ENCODE data around the gene OSBPL10. TPM values are rescaled to one million over a fixed set of nuclear protein-coding genes. Genes with fewer than 3 reads are reported as not detected.
"Not testable (repeated sequence)": the region's sequence is repeated elsewhere in the genome, so short reads cannot be mapped to it uniquely, and the experiment has no call there.

The OSBPL10 gene
- total RNA-seq, 2 donors from 2014 or later = 4.2 to 8.2 TPM

DNA sequence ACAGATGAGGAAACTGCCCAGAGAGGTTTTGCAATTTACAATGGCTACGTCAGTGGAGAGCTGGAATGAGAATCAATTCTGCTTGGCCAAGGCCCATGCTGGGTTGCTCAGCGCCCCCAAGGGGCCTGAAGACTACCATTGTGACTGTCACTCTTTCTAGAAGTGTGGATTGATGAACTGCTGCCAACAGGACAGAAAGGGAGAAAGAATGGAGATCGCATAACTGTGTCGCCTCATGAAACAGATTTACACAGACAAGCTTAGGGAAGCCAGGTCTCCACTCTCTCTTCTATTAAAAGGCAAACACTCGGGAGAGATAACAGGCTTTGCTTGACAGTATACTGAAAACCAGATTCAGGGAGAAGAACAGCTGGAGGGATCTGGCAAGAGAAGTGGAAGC, 288.3 kb downstream of the OSBPL10 start:
- Histone ChIP-seq H3K4me1 (peaks cover 0 to 5% of the 10 kb centered on the region in 2 donors), H3K4me3 (no peak overlapping the region), H3K27me3 (no peaks in the 10 kb centered on the region), H3K36me3 (no peaks in the 10 kb centered on the region), H3K27ac (no peak overlapping the region), H3K9me3 (no peaks in the 10 kb centered on the region)
- TF ChIP-seq, protein P1, sequence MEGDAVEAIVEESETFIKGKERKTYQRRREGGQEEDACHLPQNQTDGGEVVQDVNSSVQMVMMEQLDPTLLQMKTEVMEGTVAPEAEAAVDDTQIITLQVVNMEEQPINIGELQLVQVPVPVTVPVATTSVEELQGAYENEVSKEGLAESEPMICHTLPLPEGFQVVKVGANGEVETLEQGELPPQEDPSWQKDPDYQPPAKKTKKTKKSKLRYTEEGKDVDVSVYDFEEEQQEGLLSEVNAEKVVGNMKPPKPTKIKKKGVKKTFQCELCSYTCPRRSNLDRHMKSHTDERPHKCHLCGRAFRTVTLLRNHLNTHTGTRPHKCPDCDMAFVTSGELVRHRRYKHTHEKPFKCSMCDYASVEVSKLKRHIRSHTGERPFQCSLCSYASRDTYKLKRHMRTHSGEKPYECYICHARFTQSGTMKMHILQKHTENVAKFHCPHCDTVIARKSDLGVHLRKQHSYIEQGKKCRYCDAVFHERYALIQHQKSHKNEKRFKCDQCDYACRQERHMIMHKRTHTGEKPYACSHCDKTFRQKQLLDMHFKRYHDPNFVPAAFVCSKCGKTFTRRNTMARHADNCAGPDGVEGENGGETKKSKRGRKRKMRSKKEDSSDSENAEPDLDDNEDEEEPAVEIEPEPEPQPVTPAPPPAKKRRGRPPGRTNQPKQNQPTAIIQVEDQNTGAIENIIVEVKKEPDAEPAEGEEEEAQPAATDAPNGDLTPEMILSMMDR (IDR thresholded peaks at IDR 0.05) = no peak
- no peak for DNase-seq (ENCODE audit: low spot score)

DNA sequence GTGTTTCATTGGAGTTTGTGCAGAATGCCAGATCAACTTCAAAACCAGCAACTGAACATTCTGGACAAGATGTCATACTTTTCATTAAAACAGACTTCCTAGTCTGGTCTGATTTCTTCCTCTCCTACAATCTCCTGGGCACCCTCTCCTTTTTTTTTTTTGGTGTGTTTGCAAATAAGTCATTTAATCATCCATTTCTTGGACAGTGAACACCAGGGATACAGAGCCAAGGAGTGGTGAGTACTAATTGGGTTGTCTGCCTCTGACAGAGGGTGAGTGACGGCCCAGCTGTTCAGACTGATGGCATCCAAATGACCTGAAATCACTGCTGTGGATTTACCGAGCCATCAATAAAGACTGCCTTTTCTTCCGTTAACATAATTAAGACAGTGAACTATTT, 290.3 kb downstream of the OSBPL10 start:
- H3K9me3 ChIP-seq = no peaks in the 10 kb centered on the region
- TF ChIP-seq, protein P1 (IDR thresholded peaks at IDR 0.05) = no peak
- peaks cover 0 to 5% of the 10 kb centered on the region in 2 donors for H3K4me1 ChIP-seq
- H3K4me3 ChIP-seq = no peak overlapping the region
- no peaks in the 10 kb centered on the region for H3K36me3 ChIP-seq
- DNase-seq (ENCODE audit: low spot score) = no peak
- no peak overlapping the region for H3K27ac ChIP-seq
- no peaks in the 10 kb centered on the region for H3K27me3 ChIP-seq

- not testable (repeated sequence) for DNase-seq (ENCODE audit: low spot score); H3K27ac ChIP-seq
Measured at GRCh38 chr3:31689523-31689922, 291.5 kb downstream of the OSBPL10 start.

DNA sequence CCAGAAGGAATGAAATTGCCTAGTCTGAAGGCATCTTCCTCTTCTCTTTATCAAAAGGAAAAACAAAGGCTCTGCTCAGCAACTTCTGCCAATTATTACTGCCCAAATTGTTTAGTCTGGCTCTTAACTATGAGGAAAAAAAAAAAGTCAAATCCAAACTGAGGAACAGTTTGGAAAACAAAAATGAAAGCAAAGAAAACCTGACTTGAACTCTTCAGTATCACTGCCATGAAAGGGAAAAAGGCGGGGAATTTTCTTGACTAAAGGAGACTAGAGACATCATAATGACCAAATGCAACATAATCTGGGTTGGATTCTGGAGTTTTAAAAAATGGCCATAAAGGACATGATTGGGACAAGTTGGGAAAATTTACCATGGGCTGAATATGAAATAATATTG, 292.1 kb downstream of the OSBPL10 start:
- no peak overlapping the region for H3K4me3 ChIP-seq
- no peak overlapping the region for H3K27ac ChIP-seq
- H3K4me1 ChIP-seq = peaks cover 0 to 5% of the 10 kb centered on the region in 2 donors

More at GRCh38 chr3:31689523-31689922, 291.5 kb downstream of the OSBPL10 start:
- not testable (repeated sequence) for H3K27me3 ChIP-seq, H3K4me3 ChIP-seq, H3K4me1 ChIP-seq, H3K9me3 ChIP-seq, H3K36me3 ChIP-seq

DNA sequence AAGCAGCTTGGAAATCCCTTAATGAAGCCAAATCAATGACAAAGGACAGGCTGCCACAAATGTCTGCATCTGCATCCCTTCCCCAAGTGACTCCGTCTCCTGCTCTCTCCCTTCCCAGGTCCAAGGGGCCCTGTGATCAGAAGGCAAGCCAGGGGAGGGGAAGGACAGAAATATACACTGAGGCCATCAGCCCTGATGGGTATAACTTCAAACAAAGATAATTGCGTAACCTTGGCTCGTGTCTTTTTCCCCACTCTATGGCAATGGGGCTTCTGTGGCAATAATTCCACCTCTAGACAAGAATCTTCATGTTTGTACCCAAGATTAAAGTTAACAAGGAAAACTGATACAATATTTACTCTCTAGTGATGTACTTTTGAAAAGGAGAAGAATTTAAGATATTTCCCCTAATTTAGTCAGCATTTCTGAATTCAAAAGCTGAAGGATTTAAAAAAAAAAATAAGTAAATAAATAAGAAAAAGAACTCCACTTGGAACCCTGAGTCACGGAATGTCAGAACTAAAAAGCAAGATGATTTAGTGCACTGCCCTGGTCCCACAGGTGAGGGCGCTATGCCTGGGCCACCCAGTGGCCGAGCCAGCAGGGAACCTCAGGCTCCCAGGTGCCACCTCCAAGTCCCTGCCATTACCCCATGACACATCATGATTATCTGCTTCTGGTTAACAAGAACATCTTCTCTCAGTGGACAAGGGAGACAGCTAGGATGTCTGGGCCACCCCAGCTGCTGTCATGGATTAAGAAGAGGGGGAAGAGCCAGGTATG, 293.9 kb downstream of the OSBPL10 start:
- Histone ChIP-seq H3K27ac (no peak overlapping the region), H3K9me3 (no peaks in the 10 kb centered on the region), H3K4me3 (no peak overlapping the region), H3K27me3 (no peaks in the 10 kb centered on the region), H3K36me3 (no peaks in the 10 kb centered on the region), H3K4me1 (no peaks in the 10 kb centered on the region)
- TF ChIP-seq, protein P1 (IDR thresholded peaks at IDR 0.05) = no peak
- DNase-seq (ENCODE audit: low spot score) = no peak

More for the DNA sequence above, 292.1 kb downstream of the OSBPL10 start:
- Histone ChIP-seq H3K27me3 (no peaks in the 10 kb centered on the region), H3K9me3 (no peaks in the 10 kb centered on the region), H3K36me3 (no peaks in the 10 kb centered on the region)
- TF ChIP-seq, protein P1 (IDR thresholded peaks at IDR 0.05) = no peak
- no peak for DNase-seq (ENCODE audit: low spot score)

DNA sequence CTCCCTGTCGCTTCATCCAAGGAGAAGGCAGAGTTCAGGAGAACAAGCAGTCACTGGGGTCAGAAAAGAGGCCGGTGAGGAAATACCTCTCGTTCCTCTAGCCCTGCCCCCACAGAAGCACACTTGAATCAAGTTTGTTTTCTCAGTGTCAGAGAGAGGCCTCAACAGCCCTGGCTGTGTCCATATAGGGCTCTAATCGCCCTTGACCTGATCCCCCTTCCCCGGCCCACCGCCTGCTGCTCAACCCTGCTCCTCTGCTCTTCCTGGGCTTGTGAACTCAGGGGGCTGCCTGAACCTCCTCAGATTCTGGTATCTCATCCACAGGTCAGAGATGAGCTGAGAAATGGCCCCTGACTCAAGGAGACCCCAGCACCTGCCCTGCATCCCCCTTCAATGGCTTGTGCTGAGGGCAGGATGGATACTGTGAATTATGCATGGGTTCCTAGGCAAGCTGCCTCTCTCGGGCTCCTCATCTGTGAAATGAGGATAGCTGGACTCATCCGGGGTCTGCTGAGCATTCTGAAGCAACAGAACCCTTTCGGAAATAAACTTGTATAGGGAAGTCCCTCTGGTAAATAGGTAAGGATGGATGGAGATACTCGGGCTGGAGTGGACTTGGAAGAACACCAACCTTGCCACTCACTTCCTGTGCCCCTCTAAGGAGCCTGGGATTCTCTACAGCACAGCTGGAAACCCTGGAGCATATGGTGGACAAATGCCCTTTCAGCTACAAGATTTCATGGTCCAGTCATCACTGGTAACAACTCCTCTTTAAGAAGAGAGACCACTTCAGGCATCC, 300.8 kb downstream of the OSBPL10 start:
- no peak overlapping the region for H3K27ac ChIP-seq
- no peaks in the 10 kb centered on the region for H3K36me3 ChIP-seq
- H3K4me1 ChIP-seq = no peaks in the 10 kb centered on the region
- H3K27me3 ChIP-seq = no peaks in the 10 kb centered on the region
- TF ChIP-seq, protein P1 (IDR thresholded peaks at IDR 0.05) = no peak
- DNase-seq (ENCODE audit: low spot score) = peak; percentile 48
- no peaks in the 10 kb centered on the region for H3K9me3 ChIP-seq
- H3K4me3 ChIP-seq = no peak overlapping the region

Data from right atrium auricular region (tissue), 2 donors.